8988T (cell line): ENCODE results near the gene MRPL55.

Source experiments
- DNase-seq: peaks from one replicate; pipeline ENCODE4 v3.0.0; 2011

Gene MRPL55

GRCh38 chr1:228099331-228099732 lies 9.8 kb downstream of the MRPL55 start:
- DNase-seq, result peak; percentile 13

- no peak for DNase-seq
These were observed 10.7 kb downstream of the MRPL55 start for GRCh38 chr1:228098323-228098931.

GRCh38 chr1:228097333-228098081 lies 11.6 kb downstream of the MRPL55 start:
- DNase-seq, result peak; percentile 6

- DNase-seq, result peak; percentile 3
These were observed 12.4 kb downstream of the MRPL55 start for GRCh38 chr1:228096416-228097332.

GRCh38 chr1:228095938-228096337 lies 13.2 kb downstream of the MRPL55 start:
- DNase-seq, result peak; percentile 12

GRCh38 chr1:228095161-228095560 lies 13.9 kb downstream of the MRPL55 start:
- no peak for DNase-seq

GRCh38 chr1:228094432-228095016 lies 14.6 kb downstream of the MRPL55 start:
- DNase-seq, result peak; percentile 4

GRCh38 chr1:228093050-228093906 lies 15.8 kb downstream of the MRPL55 start:
- peak; percentile 11 for DNase-seq

GRCh38 chr1:228092342-228093049 lies 16.6 kb downstream of the MRPL55 start:
- peak; percentile 5 for DNase-seq

- peak; percentile 2 for DNase-seq
These were observed 18.0 kb downstream of the MRPL55 start for GRCh38 chr1:228091084-228091483.

GRCh38 chr1:228090613-228091081 lies 18.5 kb downstream of the MRPL55 start:
- DNase-seq, result peak; percentile 27

GRCh38 chr1:228089519-228090380 lies 19.3 kb downstream of the MRPL55 start:
- peak; percentile 6 for DNase-seq

- no peak for DNase-seq
These were observed 20.3 kb downstream of the MRPL55 start for GRCh38 chr1:228088586-228089498.

- DNase-seq, result peak; percentile 72
These were observed 21.3 kb downstream of the MRPL55 start for GRCh38 chr1:228087771-228088251.

- DNase-seq, result no peak
These were observed 23.7 kb downstream of the MRPL55 start for GRCh38 chr1:228085287-228085951.

GRCh38 chr1:228084797-228085196 lies 24.3 kb downstream of the MRPL55 start:
- no peak for DNase-seq

- no peak for DNase-seq
These were observed 24.8 kb downstream of the MRPL55 start for GRCh38 chr1:228084325-228084724.

GRCh38 chr1:228083871-228084278 lies 25.2 kb downstream of the MRPL55 start:
- no peak for DNase-seq
